NCI-H2227 (cell line): ENCODE data around the gene LDLRAD4.
"Not testable (repeated sequence)": the region's sequence is repeated elsewhere in the genome, so short reads cannot be mapped to it uniquely, and the experiment has no call there.

Experiments
- DNase-seq: peaks from one replicate; lab custom pipeline; 2025; ENCODE audit not compliant: unreplicated experiment; lab: John Stamatoyannopoulos, UW

LDLRAD4 gene

GRCh38 chr18:13606604-13607254 is 388.2 kb downstream of the LDLRAD4 start:
- DNase-seq, result no peak

GRCh38 chr18:13608024-13608562 is 389.5 kb downstream of the LDLRAD4 start:
- DNase-seq, result not testable (repeated sequence)

- DNase-seq, result no peak
Measured at GRCh38 chr18:13608791-13609532, 390.4 kb downstream of the LDLRAD4 start.

- DNase-seq, result peak; percentile 13
Measured at GRCh38 chr18:13610555-13611141, 392.1 kb downstream of the LDLRAD4 start.

- DNase-seq, result peak; percentile 19
Measured at GRCh38 chr18:13611142-13611600, 392.6 kb downstream of the LDLRAD4 start.

GRCh38 chr18:13611601-13612195 is 393.1 kb downstream of the LDLRAD4 start:
- peak; percentile 21 for DNase-seq

- DNase-seq, result peak; percentile 21
Measured at GRCh38 chr18:13612196-13612997, 393.8 kb downstream of the LDLRAD4 start.

- no peak for DNase-seq
Measured at GRCh38 chr18:13613099-13613498, 394.5 kb downstream of the LDLRAD4 start.

- DNase-seq, result no peak
Measured at GRCh38 chr18:13613591-13614501, 395.3 kb downstream of the LDLRAD4 start.

GRCh38 chr18:13614641-13615288 is 396.2 kb downstream of the LDLRAD4 start:
- DNase-seq, result no peak

GRCh38 chr18:13615432-13615861 is 396.9 kb downstream of the LDLRAD4 start:
- DNase-seq, result no peak

GRCh38 chr18:13616041-13616440 is 397.5 kb downstream of the LDLRAD4 start:
- DNase-seq, result no peak

GRCh38 chr18:13616525-13617035 is 398.0 kb downstream of the LDLRAD4 start:
- DNase-seq, result no peak

GRCh38 chr18:13617826-13618515 is 399.4 kb downstream of the LDLRAD4 start:
- no peak for DNase-seq

- DNase-seq, result no peak
Measured at GRCh38 chr18:13618760-13619438, 400.3 kb downstream of the LDLRAD4 start.

GRCh38 chr18:13619505-13620205 is 401.1 kb downstream of the LDLRAD4 start:
- DNase-seq, result no peak

- DNase-seq, result no peak
Measured at GRCh38 chr18:13620206-13620672, 401.7 kb downstream of the LDLRAD4 start.
